ENCODE measurements around the gene VPREB1. TPM values are rescaled to one million over a fixed set of nuclear protein-coding genes. Genes with fewer than 3 reads are reported as not detected.
"Not testable (repeated sequence)": the region's sequence is repeated elsewhere in the genome, so short reads cannot be mapped to it uniquely, and the experiment has no call there.

VPREB1 gene
- total RNA-seq, 2 experiments from 2014 or later: not detected

GRCh38 chr22:22287106-22287626, 42.6 kb downstream of the VPREB1 start:
- H3K4me1 Mint-ChIP-seq (ENCODE audit: low read depth); POLR2A ChIA-PET; DNase-seq; H3K27ac Mint-ChIP-seq; ATAC-seq; H3K27me3 Mint-ChIP-seq (ENCODE audit: low read depth); H3K36me3 Mint-ChIP-seq (ENCODE audit: low read depth); H3K9me3 Mint-ChIP-seq (ENCODE audit: insufficient read depth); H3K4me3 Mint-ChIP-seq; CTCF ChIA-PET: not testable (repeated sequence)

GRCh38 chr22:22289666-22290065, 45.1 kb downstream of the VPREB1 start:
- POLR2A ChIA-PET; H3K4me1 Mint-ChIP-seq (ENCODE audit: low read depth); H3K27me3 Mint-ChIP-seq (ENCODE audit: low read depth); H3K9me3 Mint-ChIP-seq (ENCODE audit: insufficient read depth); DNase-seq; ATAC-seq; H3K36me3 Mint-ChIP-seq (ENCODE audit: low read depth); H3K4me3 Mint-ChIP-seq; CTCF ChIA-PET: not testable (repeated sequence)
- peak overlapping the region; percentile 34 for H3K27ac Mint-ChIP-seq

GRCh38 chr22:22291129-22291806, 46.7 kb downstream of the VPREB1 start:
- CTCF ChIA-PET; H3K4me3 Mint-ChIP-seq; H3K4me1 Mint-ChIP-seq (ENCODE audit: low read depth); POLR2A ChIA-PET; ATAC-seq; H3K27me3 Mint-ChIP-seq (ENCODE audit: low read depth); H3K36me3 Mint-ChIP-seq (ENCODE audit: low read depth); H3K9me3 Mint-ChIP-seq (ENCODE audit: insufficient read depth); DNase-seq; H3K27ac Mint-ChIP-seq: not testable (repeated sequence)

- ATAC-seq; POLR2A ChIA-PET; DNase-seq; H3K27me3 Mint-ChIP-seq (ENCODE audit: low read depth); CTCF ChIA-PET; H3K4me3 Mint-ChIP-seq; H3K9me3 Mint-ChIP-seq (ENCODE audit: insufficient read depth); H3K27ac Mint-ChIP-seq; H3K36me3 Mint-ChIP-seq (ENCODE audit: low read depth): not testable (repeated sequence)
- peaks cover 12% of the 10 kb centered on the region for H3K4me1 Mint-ChIP-seq (ENCODE audit: low read depth)
Measured at GRCh38 chr22:22292656-22293055, 48.1 kb downstream of the VPREB1 start.

DNA sequence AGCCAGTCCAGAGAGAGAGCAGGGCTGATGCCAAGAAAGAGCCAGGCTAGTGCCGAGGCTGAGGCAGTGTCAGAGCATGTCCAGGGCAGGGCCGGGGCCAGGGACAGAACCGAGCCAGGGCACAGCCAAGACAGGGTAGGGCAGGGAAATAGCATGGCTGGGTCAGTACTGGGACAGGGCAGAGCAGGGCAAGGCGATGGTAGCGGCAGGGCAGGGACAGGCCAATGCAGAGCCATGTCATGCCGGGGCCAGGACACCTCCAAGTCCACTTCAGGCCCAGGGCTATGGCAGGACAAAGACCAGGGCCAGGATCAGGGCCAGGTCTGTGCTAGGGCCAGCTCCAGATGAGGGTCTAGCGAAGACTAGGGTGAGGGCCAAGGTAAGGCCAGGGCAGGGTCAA, 48.9 kb downstream of the VPREB1 start:
- ATAC-seq; H3K27me3 Mint-ChIP-seq (ENCODE audit: low read depth); H3K9me3 Mint-ChIP-seq (ENCODE audit: insufficient read depth); H3K36me3 Mint-ChIP-seq (ENCODE audit: low read depth); H3K4me3 Mint-ChIP-seq; H3K27ac Mint-ChIP-seq; POLR2A ChIA-PET; DNase-seq; CTCF ChIA-PET: not testable (repeated sequence)
- H3K4me1 Mint-ChIP-seq (ENCODE audit: low read depth): peaks cover 12% of the 10 kb centered on the region

GRCh38 chr22:22294641-22295040, 50.1 kb downstream of the VPREB1 start:
- POLR2A ChIA-PET; H3K9me3 Mint-ChIP-seq (ENCODE audit: insufficient read depth); H3K27ac Mint-ChIP-seq; H3K27me3 Mint-ChIP-seq (ENCODE audit: low read depth); H3K4me3 Mint-ChIP-seq; DNase-seq; ATAC-seq; CTCF ChIA-PET; H3K36me3 Mint-ChIP-seq (ENCODE audit: low read depth): not testable (repeated sequence)
- H3K4me1 Mint-ChIP-seq (ENCODE audit: low read depth): peaks cover 17% of the 10 kb centered on the region

Measured in activated CD8-positive, alpha-beta T cell treated with anti-CD3 and anti-CD28 coated beads, Interleukin-2, amount 10 ng/mL, durations not matched to agents 7 days and 5 days (primary cell).